Measurements from ENCODE around the gene DARS2. TPM values are rescaled to one million over a fixed set of nuclear protein-coding genes. Genes with fewer than 3 reads are reported as not detected.
"Not testable (repeated sequence)": the region's sequence is repeated elsewhere in the genome, so short reads cannot be mapped to it uniquely, and the experiment has no call there.

DARS2 gene
- total RNA-seq, 1 donor from 2014 or later = 17.1 TPM

- not testable (repeated sequence) for DNase-seq (ENCODE audit: low spot score in 2 of 2); FAIRE-seq
Observed at GRCh38 chr1:173881117-173881516, 56.6 kb downstream of the DARS2 start.

GRCh38 chr1:173884701-173885100, 60.2 kb downstream of the DARS2 start:
- FAIRE-seq (no peak), DNase-seq (ENCODE audit: low spot score in 2 of 2) (no peak)

GRCh38 chr1:173886746-173887611, 62.5 kb downstream of the DARS2 start:
- no peak for DNase-seq (ENCODE audit: low spot score in 2 of 2)
- FAIRE-seq = no peak

- no peak for FAIRE-seq
- no peak for DNase-seq (ENCODE audit: low spot score in 2 of 2)
Observed at GRCh38 chr1:173887627-173888026, 63.2 kb downstream of the DARS2 start.

GRCh38 chr1:173888749-173889148, 64.3 kb downstream of the DARS2 start:
- DNase-seq (ENCODE audit: low spot score in 2 of 2) = no peak
- FAIRE-seq = no peak

GRCh38 chr1:173889885-173890284, 65.4 kb downstream of the DARS2 start:
- no peak for FAIRE-seq

GRCh38 chr1:173893611-173894010, 69.1 kb downstream of the DARS2 start:
- DNase-seq (ENCODE audit: low spot score in 2 of 2) = no peak
- FAIRE-seq = no peak

More at GRCh38 chr1:173889885-173890284, 65.4 kb downstream of the DARS2 start:
- DNase-seq (ENCODE audit: low spot score in 2 of 2) = no peak

- no peak for FAIRE-seq
Observed at GRCh38 chr1:173894189-173894588, 69.7 kb downstream of the DARS2 start.

GRCh38 chr1:173900427-173900826, 76.0 kb downstream of the DARS2 start:
- FAIRE-seq = no peak
- no peak for DNase-seq (ENCODE audit: low spot score in 2 of 2)

More at GRCh38 chr1:173894189-173894588, 69.7 kb downstream of the DARS2 start:
- DNase-seq (ENCODE audit: low spot score in 2 of 2) = no peak

GRCh38 chr1:173900992-173901391, 76.5 kb downstream of the DARS2 start:
- FAIRE-seq (no peak), DNase-seq (ENCODE audit: low spot score in 2 of 2) (no peak)

GRCh38 chr1:173903827-173904531, 79.5 kb downstream of the DARS2 start:
- DNase-seq (ENCODE audit: low spot score in 2 of 2) (no peak), FAIRE-seq (no peak)

Small RNAs within 50 kb of the gene (small RNA-seq; reads per million reads assigned to genes)
- gene RF00019 = not detected

Other genes with a start within 250 kb of the DARS2 start
- gene SLC9C2, start 221.6 kb upstream of the DARS2 start, total RNA-seq = 3.7 TPM
- gene TEX50, start 189.3 kb upstream of the DARS2 start, total RNA-seq = not detected
- gene ANKRD45, start 154.8 kb upstream of the DARS2 start, total RNA-seq = 14.7 TPM
- gene KLHL20, start 109.7 kb upstream of the DARS2 start, total RNA-seq = 31.0 TPM
- 19.6 TPM for gene CENPL, start 210 bp downstream of the DARS2 start, total RNA-seq
- 760 TPM for gene GAS5, start 43.3 kb downstream of the DARS2 start, total RNA-seq
- gene ZBTB37, start 43.7 kb downstream of the DARS2 start, total RNA-seq = 33.4 TPM
- gene SERPINC1, start 92.7 kb downstream of the DARS2 start, total RNA-seq = not detected
- gene RC3H1, start 197.7 kb downstream of the DARS2 start, total RNA-seq = 27.3 TPM